SK-N-SH treated with all-trans-retinoic acid at 6 μM for 48 hours (cell line): ENCODE data around the gene RHOG.

Experiments used
- ARNTL ChIP-seq: fragments of 450-650 bp; formaldehyde crosslinking; IDR thresholded peaks from 2 replicates; pipeline ENCODE4 v1.5.0; 2020; ENCODE audit warnings: low read depth, mild to moderate bottlenecking, moderate library complexity, borderline replicate concordance
- CREB5 ChIP-seq: fragments of 250-450 bp; sonication (Bioruptor Pico); IDR thresholded peaks from 2 replicates; pipeline ENCODE4 v1.5.1; 2020; ENCODE audit warnings: low read depth, mild to moderate bottlenecking, moderate library complexity
- ESRRG ChIP-seq: fragments of 250-450 bp; sonication (Bioruptor Pico); IDR thresholded peaks from 2 replicates; pipeline ENCODE4 v1.6.1; 2021; ENCODE audit warnings: mild to moderate bottlenecking
- ISL1 ChIP-seq: fragments of 250-450 bp; sonication (Bioruptor Pico); IDR thresholded peaks from 2 replicates; pipeline ENCODE4 v2.1.2; 2022; ENCODE audit warnings: mild to moderate bottlenecking, moderate library complexity
- OSR1 ChIP-seq: fragments of 250-450 bp; sonication (Bioruptor Pico); IDR thresholded peaks from 2 replicates; pipeline ENCODE4 v1.8.0; 2022; ENCODE audit warnings: moderate library complexity, mild to moderate bottlenecking, inconsistent platforms
- POU6F1 ChIP-seq: fragments of 250-450 bp; sonication (Bioruptor Pico); IDR thresholded peaks from 2 replicates; pipeline ENCODE4 v1.8.0; 2021; ENCODE audit warnings: low read depth, mild to moderate bottlenecking, moderate library complexity, borderline replicate concordance
- RARB ChIP-seq: fragments of 250-450 bp; sonication (Bioruptor Pico); IDR thresholded peaks from 2 replicates; pipeline ENCODE4 v1.8.0; 2021; ENCODE audit warnings: mild to moderate bottlenecking, moderate library complexity
- ZC3H10 ChIP-seq: fragments of 250-450 bp; sonication (Bioruptor Pico); IDR thresholded peaks from 2 replicates; pipeline ENCODE4 v1.5.1; 2021; ENCODE audit warnings: mild to moderate bottlenecking, moderate library complexity
- ZFP3 ChIP-seq: fragments of 250-450 bp; sonication (Bioruptor Pico); IDR thresholded peaks from 2 replicates; pipeline ENCODE4 v1.5.0; 2020; ENCODE audit warnings: mild to moderate bottlenecking, moderate library complexity
- ZFP30 ChIP-seq: fragments of 450-650 bp; formaldehyde crosslinking; IDR thresholded peaks from 2 replicates; pipeline ENCODE4 v1.5.0; 2022; ENCODE audit warnings: mild to moderate bottlenecking, moderate library complexity
- ZNF565 ChIP-seq: fragments of 450-650 bp; formaldehyde crosslinking; conservative IDR thresholded peaks from 2 replicates; pipeline ENCODE4 v1.5.0; 2020; ENCODE audit warnings: low read depth, mild to moderate bottlenecking, moderate library complexity

- TF ChIP-seq OSR1 (no peak), ZC3H10 (CRISPR knock-in tag) (no peak), RARB (CRISPR knock-in tag) (no peak), ZNF565 (CRISPR knock-in tag) (no peak), ISL1 (CRISPR knock-in tag) (no peak), ARNTL (no peak), ZFP3 (CRISPR knock-in tag) (no peak), POU6F1 (CRISPR knock-in tag) (no peak), ZFP30 (CRISPR knock-in tag) (no peak), ESRRG (CRISPR knock-in tag) (no peak), CREB5 (CRISPR knock-in tag) (no peak)
Observed at GRCh38 chr11:3831378-3832239, 9.2 kb downstream of the RHOG start.
